SU-DHL-6 (cell line): ENCODE measurements around the gene ARNT2.

Experiments
- EZH2phosphoT487 ChIP-seq: fragments of 200-600 bp; sonication (generic), shearing (Covaris generic); conservative IDR thresholded peaks from 2 replicates; pipeline ENCODE4 v1.6.1; 2018; ENCODE audit warnings: mild to moderate bottlenecking, antibody characterized with exemption, low read length, moderate library complexity, mixed read lengths
- TF ChIP-seq, protein P1 (sequence below): fragments of 200-600 bp; sonication (generic); IDR thresholded peaks from one replicate; pipeline ENCODE4 v1.5.1; 2017; ENCODE audit warnings: antibody characterized with exemption, mild to moderate bottlenecking, low read length, moderate library complexity; ENCODE audit not compliant: insufficient read depth, poor library complexity, severe bottlenecking

DNA sequence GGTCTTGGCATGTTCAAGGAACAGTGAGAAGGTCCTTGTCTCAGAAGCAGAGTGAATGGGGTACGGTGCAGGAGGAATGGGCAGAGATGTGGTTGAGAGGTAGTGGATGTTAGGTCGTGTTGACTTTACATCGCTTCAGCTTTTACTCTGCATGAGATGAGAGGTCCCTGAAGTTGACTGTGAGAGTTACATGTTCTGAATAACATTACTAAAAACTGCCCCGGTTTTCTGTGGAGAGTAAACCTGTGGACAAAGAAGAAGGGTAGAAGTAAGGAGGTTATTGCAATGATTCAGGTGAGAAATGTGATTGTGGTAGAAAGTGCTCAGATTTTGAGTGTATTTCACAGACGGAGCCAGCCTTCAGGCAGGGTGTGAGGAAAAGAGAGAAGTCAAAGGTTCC, 105.6 kb downstream of the ARNT2 start:
- TF ChIP-seq, protein P1, sequence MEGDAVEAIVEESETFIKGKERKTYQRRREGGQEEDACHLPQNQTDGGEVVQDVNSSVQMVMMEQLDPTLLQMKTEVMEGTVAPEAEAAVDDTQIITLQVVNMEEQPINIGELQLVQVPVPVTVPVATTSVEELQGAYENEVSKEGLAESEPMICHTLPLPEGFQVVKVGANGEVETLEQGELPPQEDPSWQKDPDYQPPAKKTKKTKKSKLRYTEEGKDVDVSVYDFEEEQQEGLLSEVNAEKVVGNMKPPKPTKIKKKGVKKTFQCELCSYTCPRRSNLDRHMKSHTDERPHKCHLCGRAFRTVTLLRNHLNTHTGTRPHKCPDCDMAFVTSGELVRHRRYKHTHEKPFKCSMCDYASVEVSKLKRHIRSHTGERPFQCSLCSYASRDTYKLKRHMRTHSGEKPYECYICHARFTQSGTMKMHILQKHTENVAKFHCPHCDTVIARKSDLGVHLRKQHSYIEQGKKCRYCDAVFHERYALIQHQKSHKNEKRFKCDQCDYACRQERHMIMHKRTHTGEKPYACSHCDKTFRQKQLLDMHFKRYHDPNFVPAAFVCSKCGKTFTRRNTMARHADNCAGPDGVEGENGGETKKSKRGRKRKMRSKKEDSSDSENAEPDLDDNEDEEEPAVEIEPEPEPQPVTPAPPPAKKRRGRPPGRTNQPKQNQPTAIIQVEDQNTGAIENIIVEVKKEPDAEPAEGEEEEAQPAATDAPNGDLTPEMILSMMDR = no peak
- TF ChIP-seq EZH2phosphoT487 = no peak
